ENCODE measurements around the gene SEZ6L2.
A peak's percentile ranks its signal among the peaks of the same experiment; 100 is the strongest.

The SEZ6L2 gene

GRCh38 chr16:29925781-29926710, 26.7 kb upstream of the SEZ6L2 start, which contains the start of gene KCTD13:
KCTD13 (minus strand) TSS chr16:29926226; CDS start chr16:29926033, 193 bp downstream.
- Histone ChIP-seq H3K4me1 (ENCODE audit: insufficient read depth, low read length, poor library complexity, severe bottlenecking) (peaks cover 28% of the 10 kb centered on the region), H3K79me2 (ENCODE audit: insufficient read depth, low read length) (peaks cover 35% of the 10 kb centered on the region), H3K4me3 (ENCODE audit: low read length, poor library complexity, severe bottlenecking) (peak within 1 kb of the TSS; percentile 88), H3K9me3 (ENCODE audit: insufficient read depth, low read depth, low read length) (no peaks in the 10 kb centered on the region), H3K9me2 (replicated peaks; ENCODE audit: low read depth, low read length) (no peaks in the 10 kb centered on the region), H3F3A (ENCODE audit: low read depth) (no peaks in the 10 kb centered on the region), H2AFZ (ENCODE audit: low read length) (peak within 1 kb of the TSS; percentile 85), H3K4me2 (ENCODE audit: low read depth, low read length, poor library complexity, severe bottlenecking) (peak within 1 kb of the TSS; percentile 92), H4K20me1 (ENCODE audit: insufficient read depth, low read length, poor library complexity, severe bottlenecking) (peaks cover 10% of the 10 kb centered on the region), H3K9ac (ENCODE audit: low read depth, low read length, poor library complexity, severe bottlenecking) (peak within 1 kb of the TSS; percentile 93), H3K36me3 (ENCODE audit: insufficient read depth, low read length) (no peaks in the 10 kb centered on the region), H3K27me3 (ENCODE audit: insufficient read depth, low read length, poor library complexity, severe bottlenecking) (no peaks in the 10 kb centered on the region)
- TF ChIP-seq EZH2phosphoT487 (IDR thresholded peaks at IDR 0.05; ENCODE audit: borderline replicate concordance) = no peak
- TF ChIP-seq CTCF (conservative IDR thresholded peaks at IDR 0.05; ENCODE audit: low read length) = no peak

GRCh38 chr16:29925105-29925756, 25.9 kb upstream of the SEZ6L2 start:
- Histone ChIP-seq H3K4me2 (ENCODE audit: low read depth, low read length, poor library complexity, severe bottlenecking) (peak overlapping the region; percentile 92), H3K36me3 (ENCODE audit: insufficient read depth, low read length) (no peaks in the 10 kb centered on the region), H3K9me2 (replicated peaks; ENCODE audit: low read depth, low read length) (no peaks in the 10 kb centered on the region), H2AFZ (ENCODE audit: low read length) (peak overlapping the region; percentile 78; the same call in 1 of the 2 replicates), H3K9me3 (ENCODE audit: insufficient read depth, low read depth, low read length) (no peaks in the 10 kb centered on the region), H3K4me3 (ENCODE audit: low read length, poor library complexity, severe bottlenecking) (peak overlapping the region; percentile 88), H4K20me1 (ENCODE audit: insufficient read depth, low read length, poor library complexity, severe bottlenecking) (peaks cover 10% of the 10 kb centered on the region), H3K79me2 (ENCODE audit: insufficient read depth, low read length) (peaks cover 35% of the 10 kb centered on the region), H3F3A (ENCODE audit: low read depth) (no peaks in the 10 kb centered on the region), H3K4me1 (ENCODE audit: insufficient read depth, low read length, poor library complexity, severe bottlenecking) (peaks cover 28% of the 10 kb centered on the region), H3K9ac (ENCODE audit: low read depth, low read length, poor library complexity, severe bottlenecking) (peak overlapping the region; percentile 93), H3K27me3 (ENCODE audit: insufficient read depth, low read length, poor library complexity, severe bottlenecking) (no peaks in the 10 kb centered on the region)
- TF ChIP-seq EZH2phosphoT487 (IDR thresholded peaks at IDR 0.05; ENCODE audit: borderline replicate concordance) = no peak
- no peak for TF ChIP-seq CTCF (conservative IDR thresholded peaks at IDR 0.05; ENCODE audit: low read length)

- Histone ChIP-seq H3K27me3 (ENCODE audit: insufficient read depth, low read length, poor library complexity, severe bottlenecking) (no peaks in the 10 kb centered on the region), H3K9me3 (ENCODE audit: insufficient read depth, low read depth, low read length) (no peaks in the 10 kb centered on the region), H2AFZ (ENCODE audit: low read length) (no peak overlapping the region), H3K4me1 (ENCODE audit: insufficient read depth, low read length, poor library complexity, severe bottlenecking) (peaks cover 27% of the 10 kb centered on the region), H3K9ac (ENCODE audit: low read depth, low read length, poor library complexity, severe bottlenecking) (no peak overlapping the region), H3K79me2 (ENCODE audit: insufficient read depth, low read length) (peaks cover 35% of the 10 kb centered on the region), H3K9me2 (replicated peaks; ENCODE audit: low read depth, low read length) (no peaks in the 10 kb centered on the region), H3F3A (ENCODE audit: low read depth) (no peaks in the 10 kb centered on the region), H3K4me3 (ENCODE audit: low read length, poor library complexity, severe bottlenecking) (no peak overlapping the region), H4K20me1 (ENCODE audit: insufficient read depth, low read length, poor library complexity, severe bottlenecking) (peaks cover 10% of the 10 kb centered on the region), H3K36me3 (ENCODE audit: insufficient read depth, low read length) (no peaks in the 10 kb centered on the region; the same call in 1 of the 2 replicates), H3K4me2 (ENCODE audit: low read depth, low read length, poor library complexity, severe bottlenecking) (peak overlapping the region; percentile 4)
- TF ChIP-seq EZH2phosphoT487 (IDR thresholded peaks at IDR 0.05; ENCODE audit: borderline replicate concordance) (no peak), CTCF (conservative IDR thresholded peaks at IDR 0.05; ENCODE audit: low read length) (no peak)
These were observed 23.7 kb upstream of the SEZ6L2 start for GRCh38 chr16:29922986-29923501.

All from Loucy (cell line).